DOHH2 (cell line): Measurements from ENCODE around the gene OR11A1.

ENCODE experiments used
- CTCF ChIP-seq: fragments of 200-600 bp; sonication (generic); IDR thresholded peaks from one replicate; pipeline ENCODE4 v1.5.1; 2014; ENCODE audit warnings: antibody characterized with exemption, mild to moderate bottlenecking, low read depth, low read length; ENCODE audit not compliant: poor library complexity, severe bottlenecking
- EZH2phosphoT487 ChIP-seq: fragments of 200-600 bp; sonication (generic); IDR thresholded peaks from 2 replicates; pipeline ENCODE4 v1.6.1; 2017; ENCODE audit warnings: borderline replicate concordance, mild to moderate bottlenecking, antibody characterized with exemption, low read length, moderate library complexity, mixed read lengths

GRCh38 chr6:29495571-29495970 lies 38.7 kb upstream of the OR11A1 start:
- no peak for TF ChIP-seq CTCF
- TF ChIP-seq EZH2phosphoT487: no peak
